ENCODE data around the gene HS6ST2.

GRCh38 chrX:132795181-132795580 lies 163.2 kb downstream of the HS6ST2 start:
- TF ChIP-seq CTCF (IDR thresholded peaks at IDR 0.05; ENCODE audit: low read length) (no peak), EZH2 (optimal IDR thresholded peaks at IDR 0.05; ENCODE audit: low read depth, low read length) (no peak), EZH2phosphoT487 (IDR thresholded peaks at IDR 0.05; ENCODE audit: low read length) (no peak)

Data from MM.1S (cell line).